HG02840 (cell line): ENCODE results near the gene AMPD3.

Source experiments
- ATAC-seq: cut with Tn5 transposase; IDR thresholded peaks from one replicate; pipeline ENCODE4 v1.9.1; 2021; ENCODE audit warnings: mild to moderate bottlenecking, moderate library complexity, moderate number of reproducible peaks; ENCODE audit not compliant: unreplicated experiment, low FRiP score

The AMPD3 gene

GRCh38 chr11:10454878-10455631, at the start of gene AMPD3:
Gene AMPD3, plus strand, starts transcription at chr11:10455264. Its CDS starts 6,256 bp downstream, at chr11:10461520.
- no peak for ATAC-seq

GRCh38 chr11:10405865-10406592, 49.0 kb upstream of the AMPD3 start:
- ATAC-seq: no peak

- ATAC-seq: no peak
Observed at GRCh38 chr11:10407055-10407454, 48.0 kb upstream of the AMPD3 start.

GRCh38 chr11:10407749-10408685, 47.0 kb upstream of the AMPD3 start:
- no peak for ATAC-seq

GRCh38 chr11:10409207-10409661, 45.8 kb upstream of the AMPD3 start:
- ATAC-seq: no peak

GRCh38 chr11:10410106-10410843, 44.8 kb upstream of the AMPD3 start:
- ATAC-seq: no peak

GRCh38 chr11:10410844-10411200, 44.2 kb upstream of the AMPD3 start:
- no peak for ATAC-seq

GRCh38 chr11:10412266-10412665, 42.8 kb upstream of the AMPD3 start:
- no peak for ATAC-seq

- ATAC-seq: no peak
Observed at GRCh38 chr11:10413268-10413667, 41.8 kb upstream of the AMPD3 start.

GRCh38 chr11:10414181-10414580, 40.9 kb upstream of the AMPD3 start:
- ATAC-seq: no peak

GRCh38 chr11:10414659-10415058, 40.4 kb upstream of the AMPD3 start:
- no peak for ATAC-seq

- no peak for ATAC-seq
Observed at GRCh38 chr11:10415817-10416392, 39.2 kb upstream of the AMPD3 start.

- ATAC-seq: no peak
Observed at GRCh38 chr11:10418259-10418949, 36.7 kb upstream of the AMPD3 start.

GRCh38 chr11:10418950-10419310, 36.1 kb upstream of the AMPD3 start:
- ATAC-seq: no peak

- no peak for ATAC-seq
Observed at GRCh38 chr11:10426475-10426874, 28.6 kb upstream of the AMPD3 start.

- no peak for ATAC-seq
Observed at GRCh38 chr11:10428453-10428852, 26.6 kb upstream of the AMPD3 start.

GRCh38 chr11:10429526-10429925, 25.5 kb upstream of the AMPD3 start:
- no peak for ATAC-seq

- no peak for ATAC-seq
Observed at GRCh38 chr11:10432493-10432892, 22.6 kb upstream of the AMPD3 start.

GRCh38 chr11:10432971-10433370, 22.1 kb upstream of the AMPD3 start:
- ATAC-seq: no peak
